PFSK-1 (cell line): ENCODE data around the gene GPBAR1.

Source experiments
- FOXP2 ChIP-seq: optimal IDR thresholded peaks from 2 replicates; pipeline ENCODE3; 2011; ENCODE audit warnings: borderline replicate concordance, control low read depth, inconsistent platforms; ENCODE audit not compliant: insufficient read depth; ENCODE audit errors: extremely low read length, extremely low read depth
- POLR2AphosphoS5 ChIP-seq: IDR thresholded peaks from 2 replicates; pipeline ENCODE4 v1.6.1; 2012; ENCODE audit warnings: low read depth, mild to moderate bottlenecking, control low read depth, low read length, moderate library complexity
- REST ChIP-seq, 2 experiments: IDR thresholded peaks; 2 replicates each; pipeline versions ENCODE4 v1.6.1 to v1.8.0; 2011 to 2012; ENCODE audit warnings: low read depth in 2 of 2, low read length in 2 of 2, control low read depth in 1 of 2, inconsistent platforms in 1 of 2, mild to moderate bottlenecking in 1 of 2, moderate library complexity in 1 of 2; ENCODE audit not compliant: insufficient read depth in 1 of 2
- SIN3A ChIP-seq: IDR thresholded peaks from 2 replicates; pipeline ENCODE4 v1.6.1; 2012; ENCODE audit warnings: mild to moderate bottlenecking, low read length, moderate library complexity, borderline replicate concordance; ENCODE audit not compliant: insufficient read depth
- TAF1 ChIP-seq: IDR thresholded peaks from 2 replicates; pipeline ENCODE4 v1.6.1; 2012; ENCODE audit warnings: low read length, control low read depth, borderline replicate concordance; ENCODE audit not compliant: insufficient read depth

Gene GPBAR1

GRCh38 chr2:218293715-218294429 is 33.1 kb downstream of the GPBAR1 start:
- TF ChIP-seq FOXP2 = no peak
- no peak for TF ChIP-seq REST (IDR thresholded peaks at IDR 0.05; ENCODE audit: insufficient read depth in 1 of 2, low read depth in 2 of 2, low read length in 2 of 2)
- TF ChIP-seq SIN3A = no peak
- no peak for TF ChIP-seq POLR2AphosphoS5
- TF ChIP-seq TAF1 = no peak

- TF ChIP-seq SIN3A (no peak), REST (IDR thresholded peaks at IDR 0.05; ENCODE audit: insufficient read depth in 1 of 2, low read depth in 2 of 2, low read length in 2 of 2) (no peak), FOXP2 (no peak), POLR2AphosphoS5 (no peak), TAF1 (no peak)
Measured at GRCh38 chr2:218294430-218295022, 33.7 kb downstream of the GPBAR1 start.

- TF ChIP-seq POLR2AphosphoS5 = no peak
- TF ChIP-seq SIN3A = no peak
- no peak for TF ChIP-seq TAF1
- TF ChIP-seq REST (IDR thresholded peaks at IDR 0.05; ENCODE audit: insufficient read depth in 1 of 2, low read depth in 2 of 2, low read length in 2 of 2) = no peak
- no peak for TF ChIP-seq FOXP2
Measured at GRCh38 chr2:218295029-218295428, 34.2 kb downstream of the GPBAR1 start.

GRCh38 chr2:218296200-218296599 is 35.4 kb downstream of the GPBAR1 start:
- TF ChIP-seq SIN3A = no peak
- TF ChIP-seq POLR2AphosphoS5 = no peak
- no peak for TF ChIP-seq REST (IDR thresholded peaks at IDR 0.05; ENCODE audit: insufficient read depth in 1 of 2, low read depth in 2 of 2, low read length in 2 of 2)
- no peak for TF ChIP-seq TAF1
- TF ChIP-seq FOXP2 = no peak
